PFSK-1 (cell line): ENCODE results near the gene TGFBRAP1.

ENCODE experiments used
- FOXP2 ChIP-seq: optimal IDR thresholded peaks from 2 replicates; pipeline ENCODE3; 2011; ENCODE audit warnings: borderline replicate concordance, control low read depth, inconsistent platforms; ENCODE audit not compliant: insufficient read depth; ENCODE audit errors: extremely low read length, extremely low read depth
- POLR2AphosphoS5 ChIP-seq: IDR thresholded peaks from 2 replicates; pipeline ENCODE4 v1.6.1; 2012; ENCODE audit warnings: low read depth, mild to moderate bottlenecking, control low read depth, low read length, moderate library complexity
- REST ChIP-seq, 2 experiments: IDR thresholded peaks; 2 replicates each; pipeline versions ENCODE4 v1.6.1 to v1.8.0; 2011 to 2012; ENCODE audit warnings: low read depth in 2 of 2, low read length in 2 of 2, control low read depth in 1 of 2, inconsistent platforms in 1 of 2, mild to moderate bottlenecking in 1 of 2, moderate library complexity in 1 of 2; ENCODE audit not compliant: insufficient read depth in 1 of 2
- SIN3A ChIP-seq: IDR thresholded peaks from 2 replicates; pipeline ENCODE4 v1.6.1; 2012; ENCODE audit warnings: mild to moderate bottlenecking, low read length, moderate library complexity, borderline replicate concordance; ENCODE audit not compliant: insufficient read depth
- TAF1 ChIP-seq: IDR thresholded peaks from 2 replicates; pipeline ENCODE4 v1.6.1; 2012; ENCODE audit warnings: low read length, control low read depth, borderline replicate concordance; ENCODE audit not compliant: insufficient read depth

DNA sequence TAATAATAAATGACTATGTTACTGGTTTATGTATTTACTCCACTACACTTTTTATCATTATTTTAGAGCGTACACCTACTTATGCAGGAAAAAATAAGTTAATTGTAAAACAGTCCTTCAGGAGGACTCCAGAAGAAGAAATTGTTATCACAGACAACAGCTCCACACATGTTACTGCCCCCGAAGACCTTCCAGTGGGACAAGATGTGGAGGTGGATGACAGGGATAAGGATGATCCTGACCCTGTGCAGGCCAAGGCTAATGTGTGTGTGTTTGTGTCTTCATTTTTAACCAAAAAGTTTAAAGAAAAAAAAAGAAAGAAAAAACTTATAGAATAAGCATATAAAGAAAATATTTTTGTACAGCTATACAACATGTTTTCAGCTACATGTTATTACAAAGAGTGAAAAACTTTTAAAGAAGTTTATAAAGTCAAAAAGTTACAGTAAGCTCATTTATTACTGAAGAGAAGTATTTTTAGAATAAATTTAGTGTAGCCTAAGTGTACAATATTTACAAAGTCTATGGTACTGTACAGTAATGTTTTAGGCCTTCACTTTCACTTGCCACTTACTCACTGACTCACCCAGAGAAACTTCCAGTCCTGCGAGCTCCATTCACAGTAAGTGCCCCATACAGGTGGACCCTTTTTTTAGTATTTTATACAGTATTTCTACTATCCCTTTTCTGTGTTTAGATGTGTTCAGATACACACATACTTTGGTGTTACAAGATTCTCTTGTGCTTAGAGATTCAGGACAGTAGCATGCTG is 7.5 kb downstream of the TGFBRAP1 start:
- TF ChIP-seq POLR2AphosphoS5: no peak
- no peak for TF ChIP-seq SIN3A
- no peak for TF ChIP-seq TAF1
- no peak for TF ChIP-seq REST (IDR thresholded peaks at IDR 0.05; ENCODE audit: insufficient read depth in 1 of 2, low read depth in 2 of 2, low read length in 2 of 2)
- no peak for TF ChIP-seq FOXP2
